CD14-positive monocyte (primary cell): ENCODE measurements around the gene PSMD11. TPM values are rescaled to one million over a fixed set of nuclear protein-coding genes. Genes with fewer than 3 reads are reported as not detected.
A peak's percentile ranks its signal among the peaks of the same experiment; 100 is the strongest.

Source experiments
- DNase-seq, 3 donors: peaks; one replicate each; pipeline ENCODE4 v3.0.0-alpha.2; 2011 to 2022
- H2AFZ ChIP-seq: 2 replicates; pipeline ENCODE4 v1.6.0; 2012; ENCODE audit warnings: mild to moderate bottlenecking, low read depth, low read length, inconsistent platforms; ENCODE audit not compliant: insufficient read depth, poor library complexity, severe bottlenecking
- H3K27ac ChIP-seq, 2 donors: 1 replicate in 1 of 2; 2 replicates in 1 of 2; pipeline ENCODE4 v1.5.1; 2012 to 2013; ENCODE audit warnings: low read length in 2 of 2, control low read depth in 1 of 2, inconsistent platforms in 1 of 2, low read depth in 1 of 2, mild to moderate bottlenecking in 1 of 2
- H3K27me3 ChIP-seq, 2 donors: one replicate each; pipeline versions ENCODE4 v1.6.0 to v1.6.1; 2011 to 2013; ENCODE audit warnings: low read length in 2 of 2; ENCODE audit not compliant: control insufficient read depth in 2 of 2, insufficient read depth in 2 of 2
- H3K36me3 ChIP-seq, 2 donors: replicated peaks in 1 of 2; 1 replicate in 1 of 2; 2 replicates in 1 of 2; pipeline versions ENCODE4 v1.5.1 to v1.6.1; 2012 to 2013; ENCODE audit warnings: low read length in 2 of 2, control low read depth in 1 of 2, inconsistent platforms in 1 of 2, mild to moderate bottlenecking in 1 of 2; ENCODE audit not compliant: insufficient read depth in 2 of 2, control insufficient read depth in 1 of 2
- H3K4me1 ChIP-seq, 2 donors: 1 replicate in 1 of 2; 2 replicates in 1 of 2; pipeline versions ENCODE4 v1.5.1 to v1.6.1; 2012 to 2013; ENCODE audit warnings: low read length in 2 of 2, control low read depth in 1 of 2, inconsistent platforms in 1 of 2, mild to moderate bottlenecking in 1 of 2, moderate library complexity in 1 of 2; ENCODE audit not compliant: insufficient read depth in 2 of 2, control insufficient read depth in 1 of 2
- H3K4me2 ChIP-seq: replicated peaks from 2 replicates; pipeline ENCODE3; 2012; ENCODE audit warnings: low read length, moderate library complexity, mild to moderate bottlenecking; ENCODE audit not compliant: poor library complexity, severe bottlenecking; ENCODE audit errors: extremely low read depth
- H3K4me3 ChIP-seq, 3 experiments: fragments of 200-600 bp in 1 of 3; sonication (generic) in 1 of 3; replicated peaks in 1 of 3; 1 replicate in 2 of 3; 2 replicates in 1 of 3; pipeline ENCODE4 v1.5.1; 2011 to 2013; ENCODE audit warnings: low read length in 3 of 3, mild to moderate bottlenecking in 3 of 3, control low read depth in 2 of 3, low read depth in 2 of 3, inconsistent platforms in 1 of 3, moderate library complexity in 1 of 3
- H3K79me2 ChIP-seq: 2 replicates; pipeline ENCODE4 v1.6.0; 2012; ENCODE audit warnings: mild to moderate bottlenecking, control low read depth, inconsistent platforms, low read length, moderate library complexity; ENCODE audit not compliant: insufficient read depth
- H3K9ac ChIP-seq: 2 replicates; pipeline ENCODE4 v1.6.0; 2017; ENCODE audit warnings: low read length, mild to moderate bottlenecking; ENCODE audit not compliant: insufficient read depth, poor library complexity, severe bottlenecking
- H3K9me3 ChIP-seq, 2 donors: replicated peaks in 1 of 2; 1 replicate in 1 of 2; 2 replicates in 1 of 2; pipeline versions ENCODE4 v1.5.1 to v1.6.1; 2012 to 2013; ENCODE audit warnings: low read length in 2 of 2, control low read depth in 1 of 2; ENCODE audit not compliant: control insufficient read depth in 1 of 2, insufficient read depth in 1 of 2
- H4K20me1 ChIP-seq: 2 replicates; pipeline ENCODE4 v1.6.0; 2012; ENCODE audit warnings: mild to moderate bottlenecking, low read length, control low read depth, moderate library complexity; ENCODE audit not compliant: insufficient read depth
- H3K27ac Mint-ChIP-seq, 7 donors: one replicate each; pipeline ENCODE4 v1.8.0; 2020; ENCODE audit warnings: mild to moderate bottlenecking in 7 of 7, mixed read lengths in 7 of 7, moderate library complexity in 6 of 7, inconsistent platforms in 2 of 7
- H3K27me3 Mint-ChIP-seq, 3 donors: one replicate each; pipeline ENCODE4 v1.8.0; 2021 to 2022; ENCODE audit warnings: low read depth in 3 of 3, mild to moderate bottlenecking in 3 of 3, mixed read lengths in 3 of 3, moderate library complexity in 3 of 3, inconsistent platforms in 1 of 3
- H3K36me3 Mint-ChIP-seq, 2 donors: one replicate each; pipeline ENCODE4 v1.8.0; 2020; ENCODE audit warnings: mixed read lengths in 2 of 2, inconsistent platforms in 1 of 2, mild to moderate bottlenecking in 1 of 2
- H3K4me1 Mint-ChIP-seq: one replicate; pipeline ENCODE4 v1.8.0; 2020; ENCODE audit warnings: mild to moderate bottlenecking, mixed read lengths
- H3K4me3 Mint-ChIP-seq, 2 donors: one replicate each; pipeline ENCODE4 v1.8.0; 2020; ENCODE audit warnings: mild to moderate bottlenecking in 2 of 2, mixed read lengths in 2 of 2, moderate library complexity in 1 of 2
- H3K9me3 Mint-ChIP-seq, 7 donors: one replicate each; pipeline ENCODE4 v1.8.0; 2020 to 2022; ENCODE audit warnings: mixed read lengths in 7 of 7, mild to moderate bottlenecking in 6 of 7, moderate library complexity in 6 of 7, inconsistent platforms in 2 of 7
- WGBS: methylation state at CpG from one replicate; pipeline ENCODE4 v1.1.5; 2013; ENCODE audit warnings: missing lambda C conversion rate; ENCODE audit not compliant: insufficient coverage; 5-methylcytosine and 5-hydroxymethylcytosine counted together
- intact Hi-C, 2 donors: fragments of 100-400 bp; cut with micrococcal nuclease; formaldehyde crosslinking; loops; one replicate each; pipeline versions ENCODE4 v1.15.0 to v1.15.1; 2023
- polyA plus RNA-seq, 3 donors: library from polyadenylated mRNA; depleted of rRNA in 1 of 3; unstranded in 2 of 3; stranded (reverse) in 1 of 3; fragments of 300-500 nt in 2 of 3; fragments of >200 nt in 1 of 3; fragmentation: Illumina TruSeq in 2 of 3; gene quantifications; 1 replicate in 2 of 3; 2 replicates in 1 of 3; pipeline ENCODE4 v1.2.3, GENCODE V29; 2012 to 2021
- TF ChIP-seq, protein P1 (sequence below): fragments of 200-600 bp; IDR thresholded peaks from one replicate; pipeline ENCODE4 v1.8.0; 2022; ENCODE audit warnings: antibody characterized with exemption, mild to moderate bottlenecking

Gene PSMD11
- polyA plus RNA-seq, 3 donors, result 29.9 to 112 (median 91.8) TPM

DNA sequence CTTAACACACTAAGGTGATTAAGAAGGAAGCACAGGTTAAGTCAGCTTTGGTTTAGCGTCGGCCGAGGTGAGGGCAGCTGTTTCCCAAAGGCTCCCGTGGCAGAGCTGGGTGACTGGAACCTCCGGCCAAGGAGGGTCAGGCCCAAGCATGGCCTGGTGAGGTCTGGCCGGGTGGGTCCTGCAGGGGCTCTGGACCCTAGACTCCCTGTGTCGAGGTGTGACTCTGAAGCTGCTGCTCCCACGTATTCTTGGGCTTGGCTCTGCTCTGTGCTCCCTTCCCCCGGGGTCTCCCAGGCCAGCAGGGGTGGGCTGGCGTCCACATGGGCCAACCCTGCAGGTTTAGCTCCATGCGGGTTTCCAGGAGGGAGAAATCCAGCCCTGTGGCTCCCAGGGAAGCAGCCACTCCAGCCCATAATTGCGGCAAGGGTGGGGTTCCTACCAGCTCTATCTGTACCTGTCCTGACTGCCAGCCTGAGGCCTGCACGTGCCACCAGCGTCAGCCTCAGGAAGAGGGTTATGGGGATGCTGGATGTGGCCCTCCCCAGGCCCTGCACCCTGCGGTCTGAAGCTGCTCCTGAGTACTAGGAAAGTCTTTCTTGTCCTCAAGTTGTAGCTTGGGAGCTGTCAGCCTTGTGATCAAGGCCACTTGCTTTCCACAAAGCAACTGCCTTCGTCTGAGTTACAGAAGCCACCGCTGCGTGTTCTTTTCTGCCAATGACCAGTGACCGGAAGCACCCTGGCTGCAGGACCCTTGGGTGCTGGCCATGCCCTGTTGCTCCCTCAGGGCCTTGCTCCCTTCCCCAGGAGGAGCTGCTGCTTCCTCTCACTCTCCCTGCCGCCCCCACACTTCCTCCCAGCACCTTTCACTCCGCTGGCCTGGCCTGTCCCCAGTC lies 47.3 kb downstream of the PSMD11 start:
- Histone ChIP-seq H3K36me3 (peaks cover 5 to 16% of the 10 kb centered on the region in 2 donors), H4K20me1 (peaks cover 22% of the 10 kb centered on the region), H3K27me3 (no peaks in the 10 kb centered on the region), H3K9me3 (no peaks in the 10 kb centered on the region), H3K4me2 (peak overlapping the region; percentile 69), H3K79me2 (peaks cover 26% of the 10 kb centered on the region), H3K27ac (peak overlapping the region; percentile 27 to 77), H3K4me3 (peak overlapping the region in 1 of 3 experiments; percentile 68), H2AFZ (peak overlapping the region; percentile 46), H3K9ac (no peak overlapping the region), H3K4me1 (peaks cover 85 to 88% of the 10 kb centered on the region in 2 donors)
- intact Hi-C loops, result no loop called here
- 87% methylated on average over 18 of the region's 21 CpGs for WGBS
- H3K4me3 Mint-ChIP-seq, result peak overlapping the region in 1 of 2 donors; percentile 35
- H3K27me3 Mint-ChIP-seq, result peaks cover under 1 to 9% (median 3%) of the 10 kb centered on the region in 3 donors
- H3K36me3 Mint-ChIP-seq, result peaks cover 30 to 36% of the 10 kb centered on the region in 2 donors
- peaks cover 0 to 4% (median 0%) of the 10 kb centered on the region in 7 donors for H3K9me3 Mint-ChIP-seq
- peaks cover 87% of the 10 kb centered on the region for H3K4me1 Mint-ChIP-seq
- no peak for DNase-seq
- TF ChIP-seq, protein P1, sequence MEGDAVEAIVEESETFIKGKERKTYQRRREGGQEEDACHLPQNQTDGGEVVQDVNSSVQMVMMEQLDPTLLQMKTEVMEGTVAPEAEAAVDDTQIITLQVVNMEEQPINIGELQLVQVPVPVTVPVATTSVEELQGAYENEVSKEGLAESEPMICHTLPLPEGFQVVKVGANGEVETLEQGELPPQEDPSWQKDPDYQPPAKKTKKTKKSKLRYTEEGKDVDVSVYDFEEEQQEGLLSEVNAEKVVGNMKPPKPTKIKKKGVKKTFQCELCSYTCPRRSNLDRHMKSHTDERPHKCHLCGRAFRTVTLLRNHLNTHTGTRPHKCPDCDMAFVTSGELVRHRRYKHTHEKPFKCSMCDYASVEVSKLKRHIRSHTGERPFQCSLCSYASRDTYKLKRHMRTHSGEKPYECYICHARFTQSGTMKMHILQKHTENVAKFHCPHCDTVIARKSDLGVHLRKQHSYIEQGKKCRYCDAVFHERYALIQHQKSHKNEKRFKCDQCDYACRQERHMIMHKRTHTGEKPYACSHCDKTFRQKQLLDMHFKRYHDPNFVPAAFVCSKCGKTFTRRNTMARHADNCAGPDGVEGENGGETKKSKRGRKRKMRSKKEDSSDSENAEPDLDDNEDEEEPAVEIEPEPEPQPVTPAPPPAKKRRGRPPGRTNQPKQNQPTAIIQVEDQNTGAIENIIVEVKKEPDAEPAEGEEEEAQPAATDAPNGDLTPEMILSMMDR, result no peak
- peak overlapping the region in 5 of 7 donors; percentile 30 to 93 (median 82) for H3K27ac Mint-ChIP-seq

DNA sequence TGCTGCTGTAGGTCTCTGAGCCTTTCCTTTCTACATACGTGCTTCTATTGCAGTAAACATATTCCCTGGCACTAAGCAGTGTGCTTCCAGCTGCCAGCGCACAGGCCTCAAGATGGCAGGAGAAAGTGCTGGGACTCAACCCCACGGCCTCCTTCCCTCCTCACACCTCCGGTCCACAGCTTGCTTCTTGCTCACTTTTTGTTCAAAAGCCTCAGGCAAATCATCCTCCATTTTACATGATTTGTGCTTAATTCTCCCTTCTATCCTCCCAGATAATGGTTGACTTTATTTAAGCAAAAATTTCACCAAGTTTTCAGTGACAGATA lies 47.9 kb downstream of the PSMD11 start:
- peak overlapping the region; percentile 46 for H2AFZ ChIP-seq
- Mint-ChIP-seq H3K4me1 (peaks cover 93% of the 10 kb centered on the region), H3K27me3 (peaks cover 3 to 11% (median 4%) of the 10 kb centered on the region in 3 donors), H3K27ac (peak overlapping the region in 5 of 7 donors; percentile 75 to 93 (median 86)), H3K9me3 (peaks cover 0 to 4% (median 0%) of the 10 kb centered on the region in 7 donors), H3K36me3 (peaks cover 30 to 36% of the 10 kb centered on the region in 2 donors), H3K4me3 (peak overlapping the region in 1 of 2 donors; percentile 35)
- peak overlapping the region; percentile 27 to 77 for H3K27ac ChIP-seq
- 65% methylated on average over 4 of the region's 4 CpGs for WGBS
- no peaks in the 10 kb centered on the region for H3K27me3 ChIP-seq
- peaks cover 22% of the 10 kb centered on the region for H4K20me1 ChIP-seq
- TF ChIP-seq, protein P1, result no peak
- peaks cover 88 to 94% of the 10 kb centered on the region in 2 donors for H3K4me1 ChIP-seq
- H3K9me3 ChIP-seq, result no peaks in the 10 kb centered on the region
- DNase-seq, result no peak
- intact Hi-C loops, result no loop called here
- H3K4me2 ChIP-seq, result peak overlapping the region; percentile 69
- no peak overlapping the region for H3K9ac ChIP-seq
- H3K4me3 ChIP-seq, result peak overlapping the region in 1 of 3 experiments; percentile 68
- peaks cover 26% of the 10 kb centered on the region for H3K79me2 ChIP-seq
- H3K36me3 ChIP-seq, result peaks cover 5 to 16% of the 10 kb centered on the region in 2 donors
